Activated naive CD4-positive, alpha-beta T cell (primary cell): ENCODE data around the gene LRRC8D.
"Not testable (repeated sequence)": the region's sequence is repeated elsewhere in the genome, so short reads cannot be mapped to it uniquely, and the experiment has no call there.

Experiments
- DNase-seq, 4 experiments: peaks; one replicate each; lab custom pipeline; 2025; lab: John Stamatoyannopoulos, UW

The LRRC8D gene

GRCh38 chr1:89820422-89821321 lies at the start of gene LRRC8D:
LRRC8D (plus strand) TSS chr1:89821032; CDS start chr1:89933069, 112,037 bp downstream.
- DNase-seq = peak; percentile 20 to 52 (median 39)

- DNase-seq = no peak
Observed at GRCh38 chr1:89771991-89772560, 48.8 kb upstream of the LRRC8D start.

GRCh38 chr1:89776104-89776503 lies 44.7 kb upstream of the LRRC8D start:
- DNase-seq = not testable (repeated sequence)

GRCh38 chr1:89777271-89777670 lies 43.6 kb upstream of the LRRC8D start:
- not testable (repeated sequence) for DNase-seq

- DNase-seq = no peak
Observed at GRCh38 chr1:89779151-89779940, 41.5 kb upstream of the LRRC8D start.

GRCh38 chr1:89780721-89781120 lies 40.1 kb upstream of the LRRC8D start:
- DNase-seq = no peak

- peak; percentile 17 to 56 (median 42) for DNase-seq
Observed at GRCh38 chr1:89781494-89782126, 39.2 kb upstream of the LRRC8D start.

GRCh38 chr1:89786628-89787214 lies 34.1 kb upstream of the LRRC8D start:
- DNase-seq = no peak

- DNase-seq = no peak
Observed at GRCh38 chr1:89790592-89790991, 30.2 kb upstream of the LRRC8D start.

- DNase-seq = no peak
Observed at GRCh38 chr1:89791064-89791726, 29.6 kb upstream of the LRRC8D start.

- DNase-seq = no peak
Observed at GRCh38 chr1:89794406-89794805, 26.4 kb upstream of the LRRC8D start.

GRCh38 chr1:89795571-89795970 lies 25.3 kb upstream of the LRRC8D start:
- not testable (repeated sequence) for DNase-seq

- DNase-seq = not testable (repeated sequence)
Observed at GRCh38 chr1:89797876-89798275, 23.0 kb upstream of the LRRC8D start.

GRCh38 chr1:89799495-89799894 lies 21.3 kb upstream of the LRRC8D start:
- no peak for DNase-seq

GRCh38 chr1:89800022-89800655 lies 20.7 kb upstream of the LRRC8D start:
- DNase-seq = no peak

GRCh38 chr1:89800718-89801117 lies 20.1 kb upstream of the LRRC8D start:
- DNase-seq = no peak

GRCh38 chr1:89802051-89802450 lies 18.8 kb upstream of the LRRC8D start:
- DNase-seq = no peak

GRCh38 chr1:89802841-89803240 lies 18.0 kb upstream of the LRRC8D start:
- DNase-seq = no peak

- DNase-seq = peak; percentile 51 to 74 (median 68)
Observed at GRCh38 chr1:89804642-89805237, 16.1 kb upstream of the LRRC8D start.

GRCh38 chr1:89806616-89807015 lies 14.2 kb upstream of the LRRC8D start:
- no peak for DNase-seq
